GM12873 (cell line): ENCODE results near the gene HDAC1.

Experiments used
- CTCF ChIP-seq: IDR thresholded peaks from 2 replicates; pipeline ENCODE4 v1.5.1; 2012; ENCODE audit warnings: low read depth, mild to moderate bottlenecking, moderate library complexity, low read length, control low read depth; ENCODE audit not compliant: insufficient read depth; ENCODE audit errors: missing control alignments

HDAC1 gene

DNA sequence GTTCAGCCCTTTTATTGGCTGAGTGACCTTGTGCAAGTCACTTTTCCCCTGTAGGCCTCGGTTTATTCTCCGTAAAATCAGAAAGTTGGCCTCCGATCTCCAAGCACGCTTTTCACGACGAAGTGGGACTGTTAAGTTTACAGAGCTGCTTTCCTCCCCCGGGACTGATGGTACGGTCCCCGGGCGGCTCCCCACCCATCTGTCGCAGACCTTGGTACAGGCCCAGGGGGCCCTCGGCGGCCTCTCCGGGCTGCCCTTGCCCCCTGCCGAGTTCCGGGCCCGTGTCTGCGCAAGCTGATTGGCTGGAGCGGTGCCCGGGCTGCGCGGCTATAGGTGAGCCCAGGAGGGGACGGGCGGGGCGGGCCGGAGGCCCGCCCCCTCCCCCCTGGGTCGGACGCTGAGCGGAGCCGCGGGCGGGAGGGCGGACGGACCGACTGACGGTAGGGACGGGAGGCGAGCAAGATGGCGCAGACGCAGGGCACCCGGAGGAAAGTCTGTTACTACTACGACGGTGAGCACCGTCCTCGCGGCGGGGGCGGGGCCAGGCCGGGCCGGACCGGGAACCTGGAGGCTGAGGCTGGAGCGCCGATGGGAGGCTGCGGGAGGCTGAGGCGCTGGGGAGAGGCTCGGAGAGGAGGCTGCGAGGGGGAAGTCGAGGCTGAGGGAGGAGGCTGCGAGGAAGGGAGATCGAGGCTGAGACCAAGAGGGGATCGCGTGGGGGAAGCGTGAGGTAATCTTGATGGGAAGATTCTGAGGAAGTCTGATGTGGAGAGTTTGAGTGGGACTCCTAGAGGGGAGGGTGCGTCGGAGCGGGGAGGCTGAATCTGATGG is at the start of gene HDAC1:
HDAC1 (plus strand) TSS at position 376 of the 831 bp plus-strand sequence; CDS start at position 463, 87 bp downstream.
- TF ChIP-seq CTCF, result no peak

DNA sequence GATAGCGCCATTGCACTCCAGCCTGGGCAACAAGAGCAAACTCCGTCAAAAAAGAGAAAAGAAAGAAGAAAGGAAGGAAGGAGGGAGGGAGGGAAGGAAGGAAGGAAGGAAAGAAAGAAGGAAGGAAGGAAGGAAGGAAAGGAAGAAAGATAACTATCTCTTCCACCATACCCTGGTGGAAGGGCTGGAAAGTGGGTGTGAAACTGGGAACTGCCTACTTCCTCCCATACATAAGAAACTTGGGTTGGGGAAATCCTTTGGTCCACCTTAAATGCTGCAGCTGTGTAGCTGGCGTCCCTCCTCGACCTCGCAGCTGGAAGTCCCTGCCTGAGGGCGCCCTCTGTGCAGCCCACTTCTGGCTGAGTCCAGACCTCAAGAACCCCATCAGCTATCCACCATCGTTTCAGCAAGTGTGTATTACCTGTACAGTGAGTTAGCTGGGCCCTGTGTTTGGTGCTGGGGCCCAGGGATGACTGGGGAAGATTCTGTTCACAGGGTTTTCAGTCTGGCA is 49.5 kb upstream of the HDAC1 start:
- TF ChIP-seq CTCF, result no peak

DNA sequence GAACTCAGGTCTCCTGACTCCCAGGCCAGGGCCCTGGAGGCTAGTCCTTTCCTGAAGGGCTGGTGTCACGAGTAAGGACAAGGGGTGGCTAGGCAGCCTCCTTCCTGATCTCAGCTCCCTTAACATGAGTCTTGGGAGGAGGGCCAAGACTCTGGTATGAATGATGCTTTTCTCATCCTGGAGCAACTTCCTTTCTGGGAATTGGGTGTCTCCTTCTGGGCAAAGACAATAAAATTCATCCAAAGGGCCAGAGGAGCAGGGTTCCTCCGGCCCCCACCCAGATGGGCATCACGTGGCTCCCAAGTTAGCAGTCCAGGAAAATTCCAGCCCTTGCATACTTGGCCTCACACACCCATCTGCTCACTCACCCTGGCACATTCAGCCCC is 45.0 kb upstream of the HDAC1 start, which contains the start of gene FAM167B:
FAM167B (plus strand) TSS at position 335 of the 386 bp plus-strand sequence. CDS start 200 bp downstream, outside the sequence.
- no peak for TF ChIP-seq CTCF

GRCh38 chr1:32247452-32247851 is 44.4 kb upstream of the HDAC1 start:
- TF ChIP-seq CTCF, result no peak

GRCh38 chr1:32247983-32248889 is 43.6 kb upstream of the HDAC1 start:
- TF ChIP-seq CTCF, result peak; percentile 97

- TF ChIP-seq CTCF, result no peak
Observed at GRCh38 chr1:32249831-32250525, 41.9 kb upstream of the HDAC1 start.
